HEK293 (cell line): ENCODE results near the gene LRRIQ3.

ENCODE experiments used
- CTCF ChIA-PET: fragments of 350-600 bp; formaldehyde crosslinking; extraction: SDS; loops from one replicate; lab custom pipeline; 2021; ENCODE audit warnings: antibody characterized with exemption; lab: Yijun Ruan, JAX
- POLR2A ChIA-PET: fragments of 300-600 bp; formaldehyde crosslinking; extraction: SDS; loops from one replicate; lab custom pipeline; 2020; ENCODE audit warnings: antibody characterized with exemption, inconsistent platforms; lab: Yijun Ruan, JAX
- H3K27ac ChIP-seq: fragments of 200-500 bp; sonication (Bioruptor generic); 2 replicates; pipeline ENCODE4 v1.5.1; 2014; ENCODE audit warnings: low read depth, low read length, control low read depth, inconsistent platforms; ENCODE audit errors: extremely low read depth
- H3K36me3 ChIP-seq, 2 experiments: fragments of 200-500 bp in 1 of 2; sonication (Bioruptor generic) in 1 of 2; 1 replicate in 1 of 2; 2 replicates in 1 of 2; pipeline ENCODE4 v1.5.1; 2014 to 2017; ENCODE audit warnings: inconsistent platforms in 2 of 2, low read length in 2 of 2; ENCODE audit not compliant: control insufficient read depth in 2 of 2, insufficient read depth in 1 of 2
- H3K4me1 ChIP-seq: fragments of 200-500 bp; sonication (Bioruptor generic); 2 replicates; pipeline ENCODE4 v1.5.1; 2014; ENCODE audit warnings: mild to moderate bottlenecking, low read length, inconsistent platforms; ENCODE audit not compliant: control insufficient read depth, insufficient read depth
- H3K4me3 ChIP-seq: 2 replicates; pipeline ENCODE4 v1.5.1; 2011; ENCODE audit warnings: low read depth, mild to moderate bottlenecking, control low read depth, low read length, moderate library complexity
- H3K9me3 ChIP-seq: fragments of 200-500 bp; sonication (Bioruptor generic); 2 replicates; pipeline ENCODE4 v1.5.1; 2014; ENCODE audit warnings: low read depth, low read length, inconsistent platforms; ENCODE audit not compliant: control insufficient read depth, insufficient read depth
- HOXA7 ChIP-seq: sonication (generic); formaldehyde crosslinking; IDR thresholded peaks from 2 replicates; pipeline ENCODE4 v1.8.1; 2022; ENCODE audit warnings: missing genetic modification reagents, borderline replicate concordance
- IKZF3 ChIP-seq: fragments of 450-650 bp; IDR thresholded peaks from 2 replicates; pipeline ENCODE4 v1.5.0; 2018; ENCODE audit warnings: missing biosample characterization, mild to moderate bottlenecking, missing genetic modification characterization, moderate library complexity
- KLF9 ChIP-seq: fragments of 450-650 bp; formaldehyde crosslinking; IDR thresholded peaks from 2 replicates; pipeline ENCODE4 v1.5.1; 2016; ENCODE audit warnings: missing biosample characterization, missing genetic modification characterization, low read depth
- PRDM1 ChIP-seq: fragments of 450-650 bp; formaldehyde crosslinking; IDR thresholded peaks from 2 replicates; pipeline ENCODE4; 2016; ENCODE audit warnings: missing biosample characterization, missing genetic modification characterization
- REPIN1 ChIP-seq: fragments of 450-650 bp; formaldehyde crosslinking; IDR thresholded peaks from 2 replicates; pipeline ENCODE4 v1.5.1; 2017; ENCODE audit warnings: missing biosample characterization, missing genetic modification characterization, low read depth
- SETDB1 ChIP-seq: IDR thresholded peaks from one replicate; pipeline ENCODE4 v1.6.1; 2017; ENCODE audit warnings: mild to moderate bottlenecking, low read length, moderate library complexity, mixed read lengths; ENCODE audit not compliant: insufficient read length
- SP2 ChIP-seq: fragments of 450-650 bp; formaldehyde crosslinking; IDR thresholded peaks from 2 replicates; pipeline ENCODE4 v1.5.1; 2016; ENCODE audit warnings: missing biosample characterization, missing genetic modification characterization
- YY2 ChIP-seq: fragments of 450-650 bp; formaldehyde crosslinking; IDR thresholded peaks from 2 replicates; pipeline ENCODE4 v1.5.1; 2016; ENCODE audit warnings: missing biosample characterization, missing genetic modification characterization
- ZBTB20 ChIP-seq: fragments of 450-650 bp; formaldehyde crosslinking; IDR thresholded peaks from 2 replicates; pipeline ENCODE4 v1.5.1; 2016; ENCODE audit warnings: missing biosample characterization, missing genetic modification characterization
- ZBTB6 ChIP-seq: fragments of 450-650 bp; formaldehyde crosslinking; IDR thresholded peaks from 2 replicates; pipeline ENCODE4 v1.5.1; 2017; ENCODE audit warnings: missing biosample characterization, missing genetic modification characterization
- ZNF114 ChIP-seq: fragments of 450-650 bp; formaldehyde crosslinking; IDR thresholded peaks from 2 replicates; pipeline ENCODE4 v1.5.0; 2017; ENCODE audit warnings: missing biosample characterization, missing genetic modification characterization
- ZNF121 ChIP-seq: fragments of 450-650 bp; formaldehyde crosslinking; IDR thresholded peaks from 2 replicates; pipeline ENCODE4 v1.5.1; 2016; ENCODE audit warnings: missing biosample characterization, missing genetic modification characterization
- ZNF140 ChIP-seq: fragments of 450-650 bp; formaldehyde crosslinking; IDR thresholded peaks from 2 replicates; pipeline ENCODE4 v1.5.1; 2016; ENCODE audit warnings: missing biosample characterization, missing genetic modification characterization
- ZNF155 ChIP-seq: fragments of 450-650 bp; formaldehyde crosslinking; IDR thresholded peaks from 2 replicates; pipeline ENCODE4 v1.5.1; 2016; ENCODE audit warnings: missing biosample characterization, missing genetic modification characterization
- ZNF16 ChIP-seq: fragments of 450-650 bp; formaldehyde crosslinking; IDR thresholded peaks from 2 replicates; pipeline ENCODE4 v1.5.1; 2016; ENCODE audit warnings: low read depth, missing biosample characterization, missing genetic modification characterization
- ZNF175 ChIP-seq: fragments of 450-650 bp; formaldehyde crosslinking; IDR thresholded peaks from 2 replicates; pipeline ENCODE4 v1.5.1; 2016; ENCODE audit warnings: missing biosample characterization, missing genetic modification characterization
- ZNF202 ChIP-seq: fragments of 450-650 bp; formaldehyde crosslinking; IDR thresholded peaks from 2 replicates; pipeline ENCODE4 v1.5.1; 2016; ENCODE audit warnings: missing biosample characterization, missing genetic modification characterization, borderline replicate concordance
- ZNF221 ChIP-seq: fragments of 450-650 bp; formaldehyde crosslinking; IDR thresholded peaks from 2 replicates; pipeline ENCODE4 v1.5.1; 2017; ENCODE audit warnings: missing biosample characterization, missing genetic modification characterization, borderline replicate concordance
- ZNF239 ChIP-seq: fragments of 450-650 bp; formaldehyde crosslinking; IDR thresholded peaks from 2 replicates; pipeline ENCODE4 v1.5.1; 2016; ENCODE audit warnings: missing biosample characterization, missing genetic modification characterization
- ZNF302 ChIP-seq: fragments of 450-650 bp; formaldehyde crosslinking; IDR thresholded peaks from 2 replicates; pipeline ENCODE4 v1.5.1; 2016; ENCODE audit warnings: missing biosample characterization, missing genetic modification characterization, low read depth
- ZNF341 ChIP-seq: fragments of 450-650 bp; formaldehyde crosslinking; IDR thresholded peaks from 2 replicates; pipeline ENCODE4; 2016; ENCODE audit warnings: low read depth, missing biosample characterization, missing genetic modification characterization
- ZNF362 ChIP-seq: fragments of 450-650 bp; formaldehyde crosslinking; IDR thresholded peaks from 2 replicates; pipeline ENCODE4 v1.5.1; 2016; ENCODE audit warnings: missing biosample characterization, missing genetic modification characterization
- ZNF423 ChIP-seq: fragments of 450-650 bp; formaldehyde crosslinking; IDR thresholded peaks from 2 replicates; pipeline ENCODE4 v1.5.1; 2016; ENCODE audit warnings: missing biosample characterization, missing genetic modification characterization
- ZNF433 ChIP-seq: fragments of 450-650 bp; formaldehyde crosslinking; IDR thresholded peaks from 2 replicates; pipeline ENCODE4 v1.5.1; 2016; ENCODE audit warnings: missing biosample characterization, missing genetic modification characterization, low read depth
- ZNF473 ChIP-seq: fragments of 450-650 bp; formaldehyde crosslinking; IDR thresholded peaks from 2 replicates; pipeline ENCODE4 v1.5.1; 2017; ENCODE audit warnings: missing biosample characterization, missing genetic modification characterization
- ZNF596 ChIP-seq: fragments of 450-650 bp; IDR thresholded peaks from 2 replicates; pipeline ENCODE4 v1.5.0; 2018; ENCODE audit warnings: missing biosample characterization, mild to moderate bottlenecking, missing genetic modification characterization, moderate library complexity
- ZNF610 ChIP-seq: fragments of 450-650 bp; formaldehyde crosslinking; IDR thresholded peaks from 2 replicates; pipeline ENCODE4 v1.5.1; 2016; ENCODE audit warnings: missing biosample characterization, missing genetic modification characterization, borderline replicate concordance
- ZNF623 ChIP-seq: fragments of 450-650 bp; formaldehyde crosslinking; IDR thresholded peaks from 2 replicates; pipeline ENCODE4 v1.5.1; 2016; ENCODE audit warnings: missing biosample characterization, missing genetic modification characterization
- ZSCAN23 ChIP-seq: fragments of 450-650 bp; formaldehyde crosslinking; IDR thresholded peaks from 2 replicates; pipeline ENCODE4 v1.5.1; 2016; ENCODE audit warnings: missing biosample characterization, missing genetic modification characterization
- TF ChIP-seq, protein P1 (sequence below): fragments of 450-650 bp; formaldehyde crosslinking; IDR thresholded peaks from 2 replicates; pipeline ENCODE4 v1.5.1; 2016; ENCODE audit warnings: missing biosample characterization, missing genetic modification characterization
- TF ChIP-seq, protein P2 (sequence below): fragments of 450-650 bp; formaldehyde crosslinking; IDR thresholded peaks from 2 replicates; pipeline ENCODE4 v1.5.1; 2016; ENCODE audit warnings: missing biosample characterization, missing genetic modification characterization
- TF ChIP-seq, protein P3 (sequence below): fragments of 450-650 bp; formaldehyde crosslinking; IDR thresholded peaks from 2 replicates; pipeline ENCODE4 v1.5.1; 2017; ENCODE audit warnings: missing biosample characterization, mild to moderate bottlenecking, missing genetic modification characterization, moderate library complexity
- TF ChIP-seq, protein P4 (sequence below): fragments of 450-650 bp; formaldehyde crosslinking; IDR thresholded peaks from 2 replicates; pipeline ENCODE4 v1.5.1; 2017; ENCODE audit warnings: missing biosample characterization, missing genetic modification characterization

LRRIQ3 gene

DNA sequence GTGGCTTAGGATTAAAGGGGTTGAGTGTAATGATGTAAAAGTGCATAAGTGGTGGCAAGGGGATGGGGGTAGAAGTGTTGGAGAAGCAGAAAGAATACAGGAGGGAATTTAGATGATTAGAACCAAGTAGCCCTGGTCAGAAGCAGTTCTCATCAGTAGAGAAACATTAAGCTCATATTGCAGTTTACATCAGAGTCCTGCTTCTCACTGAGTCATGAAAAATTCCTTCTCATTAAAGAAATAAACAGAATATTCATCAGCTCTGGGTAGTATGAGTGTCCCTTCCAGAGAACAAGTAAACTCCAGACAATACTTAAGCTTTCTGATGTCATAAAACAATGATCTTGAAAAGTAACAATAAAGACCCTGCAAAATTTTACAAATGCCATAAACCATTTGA, 36.5 kb downstream of the LRRIQ3 start:
- POLR2A ChIA-PET: no interaction called here

GRCh38 chr1:74160046-74160445, 37.9 kb downstream of the LRRIQ3 start:
- CTCF ChIA-PET: no interaction called here

More for the DNA sequence above, 36.5 kb downstream of the LRRIQ3 start:
- CTCF ChIA-PET: interaction anchor here (0.6 kb wide), 1 partner anchor 9 kb away, joined by 3 read pairs; no protein-coding TSS in a partner anchor
- H3K36me3 ChIP-seq: no peaks in the 10 kb centered on the region
- TF ChIP-seq ZNF114 (no peak), ZNF362 (tag by site-specific recombination) (no peak), ZNF121 (tag by site-specific recombination) (no peak), ZNF341 (no peak), ZBTB20 (tag by site-specific recombination) (no peak), ZSCAN23 (tag by site-specific recombination) (no peak)
- TF ChIP-seq, protein P1, sequence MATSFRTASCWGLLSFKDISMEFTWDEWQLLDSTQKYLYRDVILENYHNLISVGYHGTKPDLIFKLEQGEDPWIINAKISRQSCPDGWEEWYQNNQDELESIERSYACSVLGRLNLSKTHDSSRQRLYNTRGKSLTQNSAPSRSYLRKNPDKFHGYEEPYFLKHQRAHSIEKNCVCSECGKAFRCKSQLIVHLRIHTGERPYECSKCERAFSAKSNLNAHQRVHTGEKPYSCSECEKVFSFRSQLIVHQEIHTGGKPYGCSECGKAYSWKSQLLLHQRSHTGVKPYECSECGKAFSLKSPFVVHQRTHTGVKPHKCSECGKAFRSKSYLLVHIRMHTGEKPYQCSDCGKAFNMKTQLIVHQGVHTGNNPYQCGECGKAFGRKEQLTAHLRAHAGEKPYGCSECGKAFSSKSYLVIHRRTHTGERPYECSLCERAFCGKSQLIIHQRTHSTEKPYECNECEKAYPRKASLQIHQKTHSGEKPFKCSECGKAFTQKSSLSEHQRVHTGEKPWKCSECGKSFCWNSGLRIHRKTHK (tag by site-specific recombination): no peak
- TF ChIP-seq, all 188 proteins: peak for 0
- no peaks in the 10 kb centered on the region for H3K4me1 ChIP-seq
- no peak overlapping the region for H3K4me3 ChIP-seq
- H3K27ac ChIP-seq: no peak overlapping the region
- H3K9me3 ChIP-seq: no peaks in the 10 kb centered on the region

DNA sequence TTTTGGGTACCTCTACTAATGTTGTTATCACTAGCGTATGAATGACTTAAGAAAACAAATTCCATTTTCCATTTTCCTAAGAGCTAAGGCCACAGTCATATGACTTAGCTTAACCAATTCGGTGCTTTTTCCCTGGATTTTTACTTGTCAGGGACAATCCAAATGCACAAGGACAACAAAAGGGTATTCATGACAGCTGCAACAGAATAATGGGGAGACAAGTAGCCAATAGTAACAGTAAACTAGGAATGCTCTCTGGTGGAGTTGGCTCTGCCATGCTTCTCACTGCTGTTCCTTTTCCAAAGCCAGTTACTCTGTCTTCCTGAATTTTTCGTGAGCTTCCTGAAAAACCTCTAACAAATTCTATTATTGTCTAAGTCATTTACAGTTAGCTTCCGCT, 52.9 kb downstream of the LRRIQ3 start:
- Histone ChIP-seq H3K9me3 (no peaks in the 10 kb centered on the region), H3K4me3 (no peak overlapping the region), H3K36me3 (no peaks in the 10 kb centered on the region), H3K4me1 (no peaks in the 10 kb centered on the region), H3K27ac (no peak overlapping the region)
- ChIA-PET POLR2A (no interaction called here), CTCF (no interaction called here)
- TF ChIP-seq ZNF239 (tag by site-specific recombination): no peak
- TF ChIP-seq, protein P2, sequence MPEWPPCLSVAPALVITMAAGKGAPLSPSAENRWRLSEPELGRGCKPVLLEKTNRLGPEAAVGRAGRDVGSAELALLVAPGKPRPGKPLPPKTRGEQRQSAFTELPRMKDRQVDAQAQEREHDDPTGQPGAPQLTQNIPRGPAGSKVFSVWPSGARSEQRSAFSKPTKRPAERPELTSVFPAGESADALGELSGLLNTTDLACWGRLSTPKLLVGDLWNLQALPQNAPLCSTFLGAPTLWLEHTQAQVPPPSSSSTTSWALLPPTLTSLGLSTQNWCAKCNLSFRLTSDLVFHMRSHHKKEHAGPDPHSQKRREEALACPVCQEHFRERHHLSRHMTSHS (tag by site-specific recombination): no peak
- no peak for TF ChIP-seq ZNF202 (tag by site-specific recombination)
- TF ChIP-seq, protein P3, sequence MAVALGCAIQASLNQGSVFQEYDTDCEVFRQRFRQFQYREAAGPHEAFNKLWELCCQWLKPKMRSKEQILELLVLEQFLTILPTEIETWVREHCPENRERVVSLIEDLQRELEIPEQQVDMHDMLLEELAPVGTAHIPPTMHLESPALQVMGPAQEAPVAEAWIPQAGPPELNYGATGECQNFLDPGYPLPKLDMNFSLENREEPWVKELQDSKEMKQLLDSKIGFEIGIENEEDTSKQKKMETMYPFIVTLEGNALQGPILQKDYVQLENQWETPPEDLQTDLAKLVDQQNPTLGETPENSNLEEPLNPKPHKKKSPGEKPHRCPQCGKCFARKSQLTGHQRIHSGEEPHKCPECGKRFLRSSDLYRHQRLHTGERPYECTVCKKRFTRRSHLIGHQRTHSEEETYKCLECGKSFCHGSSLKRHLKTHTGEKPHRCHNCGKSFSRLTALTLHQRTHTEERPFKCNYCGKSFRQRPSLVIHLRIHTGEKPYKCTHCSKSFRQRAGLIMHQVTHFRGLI (tag by site-specific recombination): no peak
- TF ChIP-seq YY2 (tag by site-specific recombination): no peak
- TF ChIP-seq IKZF3: no peak
- TF ChIP-seq KLF9 (tag by site-specific recombination): no peak
- TF ChIP-seq SETDB1: no peak
- TF ChIP-seq ZNF433: no peak

More at GRCh38 chr1:74160046-74160445, 37.9 kb downstream of the LRRIQ3 start:
- TF ChIP-seq REPIN1 (tag by site-specific recombination) (no peak), ZNF623 (tag by site-specific recombination) (no peak), SETDB1 (no peak), HOXA7 (no peak), ZNF155 (tag by site-specific recombination) (no peak), ZNF473 (tag by site-specific recombination) (no peak), ZNF175 (no peak), ZBTB6 (tag by site-specific recombination) (no peak), ZNF610 (tag by site-specific recombination) (no peak), SP2 (tag by site-specific recombination) (no peak), ZNF221 (tag by site-specific recombination) (no peak), ZNF16 (no peak), ZNF596 (no peak), ZNF423 (tag by site-specific recombination) (no peak), ZNF140 (tag by site-specific recombination) (no peak), ZNF302 (tag by site-specific recombination) (no peak), PRDM1 (tag by site-specific recombination) (no peak)
- TF ChIP-seq, protein P4, sequence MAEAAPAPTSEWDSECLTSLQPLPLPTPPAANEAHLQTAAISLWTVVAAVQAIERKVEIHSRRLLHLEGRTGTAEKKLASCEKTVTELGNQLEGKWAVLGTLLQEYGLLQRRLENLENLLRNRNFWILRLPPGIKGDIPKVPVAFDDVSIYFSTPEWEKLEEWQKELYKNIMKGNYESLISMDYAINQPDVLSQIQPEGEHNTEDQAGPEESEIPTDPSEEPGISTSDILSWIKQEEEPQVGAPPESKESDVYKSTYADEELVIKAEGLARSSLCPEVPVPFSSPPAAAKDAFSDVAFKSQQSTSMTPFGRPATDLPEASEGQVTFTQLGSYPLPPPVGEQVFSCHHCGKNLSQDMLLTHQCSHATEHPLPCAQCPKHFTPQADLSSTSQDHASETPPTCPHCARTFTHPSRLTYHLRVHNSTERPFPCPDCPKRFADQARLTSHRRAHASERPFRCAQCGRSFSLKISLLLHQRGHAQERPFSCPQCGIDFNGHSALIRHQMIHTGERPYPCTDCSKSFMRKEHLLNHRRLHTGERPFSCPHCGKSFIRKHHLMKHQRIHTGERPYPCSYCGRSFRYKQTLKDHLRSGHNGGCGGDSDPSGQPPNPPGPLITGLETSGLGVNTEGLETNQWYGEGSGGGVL (tag by site-specific recombination): no peak
- Histone ChIP-seq H3K9me3 (no peaks in the 10 kb centered on the region), H3K4me3 (no peak overlapping the region), H3K36me3 (no peaks in the 10 kb centered on the region), H3K27ac (no peak overlapping the region), H3K4me1 (no peaks in the 10 kb centered on the region)
- POLR2A ChIA-PET: no interaction called here
